Activated T-helper 2 cell treated with anti-CD3 and anti-CD28 coated beads, Interferon-gamma antibody, Interleukin-2, Interleukin-4, amounts not matched to agents 10 μg/mL and 5 μg/mL and 100 μg/mL, durations not matched to agents 14 hours and 24 hours and 36 hours (primary cell): ENCODE results near the gene ST6GALNAC1. TPM values are rescaled to one million over a fixed set of nuclear protein-coding genes. Genes with fewer than 3 reads are reported as not detected.
"Not testable (repeated sequence)": the region's sequence is repeated elsewhere in the genome, so short reads cannot be mapped to it uniquely, and the experiment has no call there.

Experiments
- DNase-seq: peaks from one replicate; pipeline ENCODE4 v3.0.0; 2021; ENCODE audit warnings: low spot score
- H3K27ac Mint-ChIP-seq: one replicate; pipeline ENCODE4 v1.8.0; 2021; ENCODE audit warnings: mixed read lengths
- H3K27me3 Mint-ChIP-seq: one replicate; pipeline ENCODE4 v1.8.0; 2021; ENCODE audit warnings: low read depth, mixed read lengths
- H3K36me3 Mint-ChIP-seq: one replicate; pipeline ENCODE4 v1.8.0; 2021; ENCODE audit warnings: low read depth, mixed read lengths
- H3K4me1 Mint-ChIP-seq: one replicate; pipeline ENCODE4 v1.8.0; 2021; ENCODE audit warnings: low read depth, mixed read lengths
- H3K4me3 Mint-ChIP-seq: one replicate; pipeline ENCODE4 v1.8.0; 2021; ENCODE audit warnings: low read depth, mild to moderate bottlenecking, moderate library complexity, mixed read lengths
- H3K9me3 Mint-ChIP-seq: one replicate; pipeline ENCODE4 v1.8.0; 2021; ENCODE audit warnings: mixed read lengths
- intact Hi-C: fragments of 100-400 bp; cut with micrococcal nuclease; formaldehyde crosslinking; loops from one replicate; pipeline ENCODE4 v1.15.1; 2023
- total RNA-seq: library from RNA; stranded (reverse); gene quantifications from 2 replicates; pipeline ENCODE4 v1.2.3, GENCODE V29; 2022

ST6GALNAC1 gene
- total RNA-seq, 1 donor from 2014 or later, result 0.14 TPM

- Mint-ChIP-seq H3K4me3 (no peak overlapping the region), H3K27me3 (peaks cover 2% of the 10 kb centered on the region), H3K27ac (no peak overlapping the region), H3K4me1 (no peaks in the 10 kb centered on the region), H3K36me3 (no peaks in the 10 kb centered on the region), H3K9me3 (no peaks in the 10 kb centered on the region)
- DNase-seq, result no peak
- intact Hi-C loops, result no loop called here
These were observed 9.8 kb downstream of the ST6GALNAC1 start for GRCh38 chr17:76633628-76634328.

GRCh38 chr17:76631821-76632565, 11.6 kb downstream of the ST6GALNAC1 start:
- H3K36me3 Mint-ChIP-seq, result no peaks in the 10 kb centered on the region
- intact Hi-C loops, result no loop called here
- H3K27ac Mint-ChIP-seq, result no peak overlapping the region
- H3K4me3 Mint-ChIP-seq, result no peak overlapping the region
- peaks cover 2% of the 10 kb centered on the region for H3K27me3 Mint-ChIP-seq
- H3K9me3 Mint-ChIP-seq, result no peaks in the 10 kb centered on the region
- DNase-seq, result no peak
- no peaks in the 10 kb centered on the region for H3K4me1 Mint-ChIP-seq

GRCh38 chr17:76630151-76630550, 13.4 kb downstream of the ST6GALNAC1 start:
- H3K9me3 Mint-ChIP-seq, result no peaks in the 10 kb centered on the region
- H3K36me3 Mint-ChIP-seq, result no peaks in the 10 kb centered on the region
- H3K27me3 Mint-ChIP-seq, result peaks cover 2% of the 10 kb centered on the region
- DNase-seq, result no peak
- intact Hi-C loops, result no loop called here
- no peak overlapping the region for H3K27ac Mint-ChIP-seq
- no peaks in the 10 kb centered on the region for H3K4me1 Mint-ChIP-seq
- no peak overlapping the region for H3K4me3 Mint-ChIP-seq

GRCh38 chr17:76627510-76627909, 16.0 kb downstream of the ST6GALNAC1 start:
- H3K4me1 Mint-ChIP-seq, result peaks cover 8% of the 10 kb centered on the region
- no peak overlapping the region for H3K4me3 Mint-ChIP-seq
- no peak for DNase-seq
- H3K27me3 Mint-ChIP-seq, result peaks cover 11% of the 10 kb centered on the region
- no peaks in the 10 kb centered on the region for H3K9me3 Mint-ChIP-seq
- H3K36me3 Mint-ChIP-seq, result no peaks in the 10 kb centered on the region
- intact Hi-C loops, result no loop called here
- H3K27ac Mint-ChIP-seq, result no peak overlapping the region

GRCh38 chr17:76626442-76626841, 17.1 kb downstream of the ST6GALNAC1 start:
- intact Hi-C loops, result no loop called here
- no peak overlapping the region for H3K27ac Mint-ChIP-seq
- H3K27me3 Mint-ChIP-seq, result peaks cover 11% of the 10 kb centered on the region
- no peaks in the 10 kb centered on the region for H3K9me3 Mint-ChIP-seq
- no peaks in the 10 kb centered on the region for H3K36me3 Mint-ChIP-seq
- DNase-seq, result no peak
- peaks cover 8% of the 10 kb centered on the region for H3K4me1 Mint-ChIP-seq
- no peak overlapping the region for H3K4me3 Mint-ChIP-seq

- DNase-seq, result no peak
- peaks cover 11% of the 10 kb centered on the region for H3K27me3 Mint-ChIP-seq
- no peak overlapping the region for H3K27ac Mint-ChIP-seq
- H3K4me1 Mint-ChIP-seq, result peaks cover 8% of the 10 kb centered on the region
- no peak overlapping the region for H3K4me3 Mint-ChIP-seq
- H3K9me3 Mint-ChIP-seq, result no peaks in the 10 kb centered on the region
- no peaks in the 10 kb centered on the region for H3K36me3 Mint-ChIP-seq
- intact Hi-C loops, result no loop called here
These were observed 18.1 kb downstream of the ST6GALNAC1 start for GRCh38 chr17:76625496-76625895.

- H3K36me3 Mint-ChIP-seq, result no peaks in the 10 kb centered on the region
- intact Hi-C loops, result loop anchor here (1.0 kb wide), 1 partner anchor 100 kb away; no protein-coding TSS in a partner anchor
- H3K27ac Mint-ChIP-seq, result no peak overlapping the region
- H3K4me3 Mint-ChIP-seq, result no peak overlapping the region
- peak; percentile 65 for DNase-seq
- H3K27me3 Mint-ChIP-seq, result peaks cover 11% of the 10 kb centered on the region
- H3K9me3 Mint-ChIP-seq, result no peaks in the 10 kb centered on the region
- H3K4me1 Mint-ChIP-seq, result peaks cover 8% of the 10 kb centered on the region
These were observed 20.0 kb downstream of the ST6GALNAC1 start for GRCh38 chr17:76623271-76624146.

GRCh38 chr17:76617838-76618237, 25.7 kb downstream of the ST6GALNAC1 start:
- no peak overlapping the region for H3K4me3 Mint-ChIP-seq
- no peaks in the 10 kb centered on the region for H3K36me3 Mint-ChIP-seq
- H3K4me1 Mint-ChIP-seq, result no peaks in the 10 kb centered on the region
- no peak overlapping the region for H3K27ac Mint-ChIP-seq
- DNase-seq, result no peak
- intact Hi-C loops, result no loop called here
- H3K27me3 Mint-ChIP-seq, result peaks cover 3% of the 10 kb centered on the region
- H3K9me3 Mint-ChIP-seq, result no peaks in the 10 kb centered on the region

- Mint-ChIP-seq H3K9me3 (no peaks in the 10 kb centered on the region), H3K27me3 (peaks cover 6% of the 10 kb centered on the region), H3K36me3 (no peaks in the 10 kb centered on the region), H3K27ac (no peak overlapping the region), H3K4me3 (no peak overlapping the region), H3K4me1 (no peaks in the 10 kb centered on the region)
- intact Hi-C loops, result no loop called here
- DNase-seq, result no peak
These were observed 28.5 kb downstream of the ST6GALNAC1 start for GRCh38 chr17:76614912-76615617.

- H3K36me3 Mint-ChIP-seq, H3K27ac Mint-ChIP-seq, intact Hi-C loops, H3K9me3 Mint-ChIP-seq, DNase-seq, H3K4me1 Mint-ChIP-seq, H3K27me3 Mint-ChIP-seq, H3K4me3 Mint-ChIP-seq: not testable (repeated sequence)
These were observed 29.3 kb downstream of the ST6GALNAC1 start for GRCh38 chr17:76614064-76614759.

GRCh38 chr17:76612977-76613851, 30.3 kb downstream of the ST6GALNAC1 start:
- H3K9me3 Mint-ChIP-seq, result no peaks in the 10 kb centered on the region
- H3K36me3 Mint-ChIP-seq, result no peaks in the 10 kb centered on the region
- no peaks in the 10 kb centered on the region for H3K4me1 Mint-ChIP-seq
- DNase-seq, result no peak
- H3K27me3 Mint-ChIP-seq, result peaks cover 5% of the 10 kb centered on the region
- no peak overlapping the region for H3K27ac Mint-ChIP-seq
- intact Hi-C loops, result no loop called here
- H3K4me3 Mint-ChIP-seq, result no peak overlapping the region
